ENCODE measurements around the gene CDH23. TPM values are rescaled to one million over a fixed set of nuclear protein-coding genes. Genes with fewer than 3 reads are reported as not detected.

CDH23 gene
- total RNA-seq, 2 experiments from 2014 or later: 3.7 to 5.3 TPM

GRCh38 chr10:71695502-71696476 is 299.1 kb downstream of the CDH23 start:
- Mint-ChIP-seq H3K9me3 (peaks cover 3% of the 10 kb centered on the region), H3K4me3 (no peak overlapping the region), H3K27ac (no peak overlapping the region), H3K36me3 (no peaks in the 10 kb centered on the region), H3K4me1 (peaks cover 36% of the 10 kb centered on the region), H3K27me3 (no peaks in the 10 kb centered on the region)
- no peak for ATAC-seq (ENCODE audit: low read depth)
- DNase-seq: no peak
- POLR2A ChIA-PET: interaction anchor here (1.0 to 4.9 kb wide), 3 partner anchors 13 to 77 kb away, joined by 3 to 27 read pairs (median 8); partner anchors contain the start of gene VSIR

- ATAC-seq (ENCODE audit: low read depth) (peak; percentile 55), DNase-seq (peak; percentile 78)
- POLR2A ChIA-PET: interaction anchor here (0.5 to 4.9 kb wide), 6 partner anchors 12 to 76 kb away, joined by 3 to 27 read pairs (median 4); partner anchors contain the start of gene VSIR
- no peaks in the 10 kb centered on the region for H3K27me3 Mint-ChIP-seq
- peaks cover 36% of the 10 kb centered on the region for H3K4me1 Mint-ChIP-seq
- H3K9me3 Mint-ChIP-seq: no peaks in the 10 kb centered on the region
- H3K36me3 Mint-ChIP-seq: no peaks in the 10 kb centered on the region
- H3K4me3 Mint-ChIP-seq: no peak overlapping the region
- no peak overlapping the region for H3K27ac Mint-ChIP-seq
These were observed 300.1 kb downstream of the CDH23 start for GRCh38 chr10:71696628-71697326.

GRCh38 chr10:71697938-71698709 is 301.4 kb downstream of the CDH23 start:
- Mint-ChIP-seq H3K27me3 (no peaks in the 10 kb centered on the region), H3K27ac (peak overlapping the region; percentile 78), H3K9me3 (no peaks in the 10 kb centered on the region), H3K4me1 (peaks cover 36% of the 10 kb centered on the region), H3K36me3 (no peaks in the 10 kb centered on the region), H3K4me3 (peak overlapping the region; percentile 39)
- POLR2A ChIA-PET: interaction anchor here (0.9 to 4.9 kb wide), 8 partner anchors 9 to 75 kb away, joined by 3 to 27 read pairs (median 4); partner anchors contain the start of gene VSIR
- DNase-seq: peak; percentile 57
- ATAC-seq (ENCODE audit: low read depth): peak; percentile 44

GRCh38 chr10:71698737-71699136 is 302.0 kb downstream of the CDH23 start:
- ATAC-seq (ENCODE audit: low read depth): no peak
- Mint-ChIP-seq H3K27ac (peak overlapping the region; percentile 78), H3K4me1 (peaks cover 35% of the 10 kb centered on the region), H3K27me3 (no peaks in the 10 kb centered on the region), H3K4me3 (peak overlapping the region; percentile 39), H3K36me3 (no peaks in the 10 kb centered on the region), H3K9me3 (no peaks in the 10 kb centered on the region)
- no peak for DNase-seq
- POLR2A ChIA-PET: interaction anchor here (1.0 to 4.9 kb wide), 6 partner anchors 8 to 74 kb away, joined by 3 to 27 read pairs (median 5); partner anchors contain the start of gene VSIR

GRCh38 chr10:71700731-71701368 is 304.1 kb downstream of the CDH23 start:
- no peak for ATAC-seq (ENCODE audit: low read depth)
- H3K27ac Mint-ChIP-seq: no peak overlapping the region

GRCh38 chr10:71701496-71702132 is 304.9 kb downstream of the CDH23 start:
- Mint-ChIP-seq H3K36me3 (no peaks in the 10 kb centered on the region), H3K27me3 (no peaks in the 10 kb centered on the region), H3K9me3 (no peaks in the 10 kb centered on the region), H3K4me1 (peaks cover 24% of the 10 kb centered on the region), H3K4me3 (no peak overlapping the region), H3K27ac (no peak overlapping the region)
- ATAC-seq (ENCODE audit: low read depth): no peak
- no peak for DNase-seq
- POLR2A ChIA-PET: no interaction called here

More at GRCh38 chr10:71700731-71701368, 304.1 kb downstream of the CDH23 start:
- Mint-ChIP-seq H3K9me3 (no peaks in the 10 kb centered on the region), H3K36me3 (no peaks in the 10 kb centered on the region), H3K4me3 (no peak overlapping the region), H3K4me1 (peaks cover 24% of the 10 kb centered on the region), H3K27me3 (no peaks in the 10 kb centered on the region)
- DNase-seq: no peak
- POLR2A ChIA-PET: no interaction called here

- POLR2A ChIA-PET: no interaction called here
- no peak for DNase-seq
- Mint-ChIP-seq H3K9me3 (no peaks in the 10 kb centered on the region), H3K4me3 (no peak overlapping the region), H3K4me1 (peaks cover 19% of the 10 kb centered on the region), H3K27me3 (no peaks in the 10 kb centered on the region), H3K27ac (no peak overlapping the region), H3K36me3 (no peaks in the 10 kb centered on the region)
- ATAC-seq (ENCODE audit: low read depth): no peak
These were observed 306.9 kb downstream of the CDH23 start for GRCh38 chr10:71703577-71703976.

- ATAC-seq (ENCODE audit: low read depth): no peak
- H3K36me3 Mint-ChIP-seq: no peaks in the 10 kb centered on the region
- no peaks in the 10 kb centered on the region for H3K27me3 Mint-ChIP-seq
- peaks cover 15% of the 10 kb centered on the region for H3K4me1 Mint-ChIP-seq
- H3K27ac Mint-ChIP-seq: no peak overlapping the region
- no peak for DNase-seq
- no peaks in the 10 kb centered on the region for H3K9me3 Mint-ChIP-seq
- H3K4me3 Mint-ChIP-seq: no peak overlapping the region
- POLR2A ChIA-PET: interaction anchor here (1.5 to 1.8 kb wide), 2 partner anchors 27 to 69 kb away, joined by 3 to 7 read pairs; partner anchors contain the start of gene VSIR
These were observed 308.1 kb downstream of the CDH23 start for GRCh38 chr10:71704816-71705215.

GRCh38 chr10:71705582-71705981 is 308.9 kb downstream of the CDH23 start:
- Mint-ChIP-seq H3K4me1 (peaks cover 18% of the 10 kb centered on the region), H3K27me3 (no peaks in the 10 kb centered on the region), H3K36me3 (no peaks in the 10 kb centered on the region), H3K9me3 (no peaks in the 10 kb centered on the region), H3K27ac (no peak overlapping the region), H3K4me3 (no peak overlapping the region)
- ATAC-seq (ENCODE audit: low read depth) (no peak), DNase-seq (no peak)
- POLR2A ChIA-PET: interaction anchor here (0.7 to 1.8 kb wide), 4 partner anchors 26 to 68 kb away, joined by 3 to 7 read pairs (median 4); partner anchors contain the start of gene VSIR

- ATAC-seq (ENCODE audit: low read depth) (no peak), DNase-seq (no peak)
- Mint-ChIP-seq H3K27me3 (no peaks in the 10 kb centered on the region), H3K9me3 (no peaks in the 10 kb centered on the region), H3K27ac (no peak overlapping the region), H3K4me3 (no peak overlapping the region), H3K36me3 (no peaks in the 10 kb centered on the region), H3K4me1 (peaks cover 20% of the 10 kb centered on the region)
- POLR2A ChIA-PET: interaction anchor here (0.7 to 1.4 kb wide), 5 partner anchors 8 to 67 kb away, joined by 3 to 5 read pairs (median 3); partner anchors contain the start of gene VSIR
These were observed 309.7 kb downstream of the CDH23 start for GRCh38 chr10:71706216-71707121.

- H3K27ac Mint-ChIP-seq: peak overlapping the region; percentile 42
These were observed 310.6 kb downstream of the CDH23 start for GRCh38 chr10:71707240-71707789.

More at GRCh38 chr10:71707240-71707789, 310.6 kb downstream of the CDH23 start:
- ATAC-seq (ENCODE audit: low read depth) (no peak), DNase-seq (no peak)
- POLR2A ChIA-PET: interaction anchor here (0.6 to 2.7 kb wide), 5 partner anchors 9 to 140 kb away, joined by 3 to 20 read pairs (median 5); partner anchors contain the start of gene VSIR
- H3K27me3 Mint-ChIP-seq: no peaks in the 10 kb centered on the region
- peaks cover 24% of the 10 kb centered on the region for H3K4me1 Mint-ChIP-seq
- no peaks in the 10 kb centered on the region for H3K36me3 Mint-ChIP-seq
- no peaks in the 10 kb centered on the region for H3K9me3 Mint-ChIP-seq
- H3K4me3 Mint-ChIP-seq: no peak overlapping the region

Data from activated naive CD8-positive, alpha-beta T cell treated with anti-CD3 and anti-CD28 coated beads, Interleukin-2, amount 10 ng/mL, durations not matched to agents 7 days and 5 days (primary cell).